Mammary epithelial cell (primary cell): ENCODE data around the gene TIGD4.

Experiments
- EZH2 ChIP-seq: IDR thresholded peaks from 2 replicates; pipeline ENCODE4 v1.6.1; 2012; ENCODE audit warnings: low read length, inconsistent platforms, borderline replicate concordance
- TF ChIP-seq, protein P1 (sequence below), 2 donors: IDR thresholded peaks in 1 of 2; conservative IDR thresholded peaks in 1 of 2; 2 replicates each; pipeline ENCODE4 v1.5.1; 2011 to 2012; ENCODE audit warnings: inconsistent platforms in 2 of 2, low read length in 2 of 2, mild to moderate bottlenecking in 2 of 2, control low read depth in 1 of 2, low read depth in 1 of 2; ENCODE audit not compliant: insufficient read depth in 1 of 2; ENCODE audit errors: extremely low read depth in 1 of 2

DNA sequence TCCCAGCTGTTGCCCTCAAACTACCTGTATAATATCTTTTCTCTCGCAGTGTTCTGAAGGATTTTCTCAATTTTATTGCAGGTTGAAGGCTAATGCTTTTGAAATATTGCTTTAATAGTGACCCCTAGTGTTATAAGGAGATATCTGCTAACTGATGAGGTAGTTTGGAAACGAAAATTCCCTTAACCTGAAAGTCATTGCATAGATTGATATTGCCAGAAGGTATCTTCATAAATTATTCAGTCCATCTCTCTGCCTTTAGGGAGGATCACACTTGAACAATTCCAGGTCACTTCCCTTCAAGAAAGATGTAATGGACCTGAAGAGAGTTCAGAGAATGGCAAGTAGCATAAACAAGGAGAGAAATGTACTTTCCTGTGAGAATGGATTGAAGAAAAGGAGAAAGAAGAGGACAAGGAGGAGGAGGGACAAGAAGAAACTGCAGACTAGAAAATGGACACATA, 44.1 kb downstream of the TIGD4 start:
- TF ChIP-seq, protein P1, sequence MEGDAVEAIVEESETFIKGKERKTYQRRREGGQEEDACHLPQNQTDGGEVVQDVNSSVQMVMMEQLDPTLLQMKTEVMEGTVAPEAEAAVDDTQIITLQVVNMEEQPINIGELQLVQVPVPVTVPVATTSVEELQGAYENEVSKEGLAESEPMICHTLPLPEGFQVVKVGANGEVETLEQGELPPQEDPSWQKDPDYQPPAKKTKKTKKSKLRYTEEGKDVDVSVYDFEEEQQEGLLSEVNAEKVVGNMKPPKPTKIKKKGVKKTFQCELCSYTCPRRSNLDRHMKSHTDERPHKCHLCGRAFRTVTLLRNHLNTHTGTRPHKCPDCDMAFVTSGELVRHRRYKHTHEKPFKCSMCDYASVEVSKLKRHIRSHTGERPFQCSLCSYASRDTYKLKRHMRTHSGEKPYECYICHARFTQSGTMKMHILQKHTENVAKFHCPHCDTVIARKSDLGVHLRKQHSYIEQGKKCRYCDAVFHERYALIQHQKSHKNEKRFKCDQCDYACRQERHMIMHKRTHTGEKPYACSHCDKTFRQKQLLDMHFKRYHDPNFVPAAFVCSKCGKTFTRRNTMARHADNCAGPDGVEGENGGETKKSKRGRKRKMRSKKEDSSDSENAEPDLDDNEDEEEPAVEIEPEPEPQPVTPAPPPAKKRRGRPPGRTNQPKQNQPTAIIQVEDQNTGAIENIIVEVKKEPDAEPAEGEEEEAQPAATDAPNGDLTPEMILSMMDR (conservative IDR thresholded peaks at IDR 0.05 in 1 of 2, IDR thresholded peaks at IDR 0.05 in 1 of 2; ENCODE audit: extremely low read depth in 1 of 2, insufficient read depth in 1 of 2, low read depth in 1 of 2, low read length in 2 of 2) = peak; percentile 64 to 66
- TF ChIP-seq EZH2 = no peak
